ENCODE results near the gene PTPRF. TPM values are rescaled to one million over a fixed set of nuclear protein-coding genes. Genes with fewer than 3 reads are reported as not detected.
"Not testable (repeated sequence)": the region's sequence is repeated elsewhere in the genome, so short reads cannot be mapped to it uniquely, and the experiment has no call there.

PTPRF gene
- polyA plus RNA-seq, 3 donors = not detected

- 94% methylated on average over 4 of the region's 7 CpGs for WGBS (ENCODE audit: insufficient coverage)
These were observed 35.5 kb upstream of the PTPRF start for GRCh38 chr1:43495204-43495603.

GRCh38 chr1:43499898-43500297 is 30.8 kb upstream of the PTPRF start:
- Histone ChIP-seq H3K36me3 (replicated peaks in 1 of 2; ENCODE audit: control insufficient read depth in 1 of 2, insufficient read depth in 2 of 2, low read length in 2 of 2) (no peaks in the 10 kb centered on the region), H3K4me3 (replicated peaks in 1 of 3; ENCODE audit: low read depth in 2 of 3, low read length in 3 of 3) (no peak overlapping the region), H3K79me2 (ENCODE audit: insufficient read depth, low read length) (no peaks in the 10 kb centered on the region), H3K4me1 (ENCODE audit: control insufficient read depth in 1 of 2, insufficient read depth in 2 of 2, low read length in 2 of 2) (no peaks in the 10 kb centered on the region), H3K9ac (ENCODE audit: insufficient read depth, low read length, poor library complexity, severe bottlenecking) (no peak overlapping the region), H2AFZ (ENCODE audit: insufficient read depth, low read depth, low read length, poor library complexity, severe bottlenecking) (no peak overlapping the region), H4K20me1 (ENCODE audit: insufficient read depth, low read length) (no peaks in the 10 kb centered on the region), H3K27ac (ENCODE audit: low read depth in 1 of 2, low read length in 2 of 2) (no peak overlapping the region), H3K4me2 (replicated peaks; ENCODE audit: extremely low read depth, low read length, poor library complexity, severe bottlenecking) (no peak overlapping the region), H3K27me3 (ENCODE audit: control insufficient read depth in 2 of 2, insufficient read depth in 2 of 2, low read length in 2 of 2) (peaks cover 2% of the 10 kb centered on the region in 2 donors), H3K9me3 (replicated peaks in 1 of 2; ENCODE audit: control insufficient read depth in 1 of 2, insufficient read depth in 1 of 2, low read length in 2 of 2) (no peaks in the 10 kb centered on the region)
- H3K27me3 Mint-ChIP-seq (ENCODE audit: low read depth in 3 of 3) = peaks cover 4 to 6% (median 5%) of the 10 kb centered on the region in 3 donors
- H3K4me3 Mint-ChIP-seq = no peak overlapping the region
- no peak for DNase-seq
- H3K27ac Mint-ChIP-seq = no peak overlapping the region
- H3K36me3 Mint-ChIP-seq = no peaks in the 10 kb centered on the region
- intact Hi-C loops (cut with micrococcal nuclease) = no loop called here
- TF ChIP-seq, protein P1, sequence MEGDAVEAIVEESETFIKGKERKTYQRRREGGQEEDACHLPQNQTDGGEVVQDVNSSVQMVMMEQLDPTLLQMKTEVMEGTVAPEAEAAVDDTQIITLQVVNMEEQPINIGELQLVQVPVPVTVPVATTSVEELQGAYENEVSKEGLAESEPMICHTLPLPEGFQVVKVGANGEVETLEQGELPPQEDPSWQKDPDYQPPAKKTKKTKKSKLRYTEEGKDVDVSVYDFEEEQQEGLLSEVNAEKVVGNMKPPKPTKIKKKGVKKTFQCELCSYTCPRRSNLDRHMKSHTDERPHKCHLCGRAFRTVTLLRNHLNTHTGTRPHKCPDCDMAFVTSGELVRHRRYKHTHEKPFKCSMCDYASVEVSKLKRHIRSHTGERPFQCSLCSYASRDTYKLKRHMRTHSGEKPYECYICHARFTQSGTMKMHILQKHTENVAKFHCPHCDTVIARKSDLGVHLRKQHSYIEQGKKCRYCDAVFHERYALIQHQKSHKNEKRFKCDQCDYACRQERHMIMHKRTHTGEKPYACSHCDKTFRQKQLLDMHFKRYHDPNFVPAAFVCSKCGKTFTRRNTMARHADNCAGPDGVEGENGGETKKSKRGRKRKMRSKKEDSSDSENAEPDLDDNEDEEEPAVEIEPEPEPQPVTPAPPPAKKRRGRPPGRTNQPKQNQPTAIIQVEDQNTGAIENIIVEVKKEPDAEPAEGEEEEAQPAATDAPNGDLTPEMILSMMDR (IDR thresholded peaks at IDR 0.05) = no peak
- peaks cover 0 to 4% (median 0%) of the 10 kb centered on the region in 7 donors for H3K9me3 Mint-ChIP-seq
- no peaks in the 10 kb centered on the region for H3K4me1 Mint-ChIP-seq
- WGBS (ENCODE audit: insufficient coverage) = 94% methylated on average over 5 of the region's 6 CpGs

More at GRCh38 chr1:43495204-43495603, 35.5 kb upstream of the PTPRF start:
- no peak for DNase-seq
- Histone ChIP-seq H3K4me1 (ENCODE audit: control insufficient read depth in 1 of 2, insufficient read depth in 2 of 2, low read length in 2 of 2) (no peaks in the 10 kb centered on the region), H3K4me3 (replicated peaks in 1 of 3; ENCODE audit: low read depth in 2 of 3, low read length in 3 of 3) (no peak overlapping the region), H4K20me1 (ENCODE audit: insufficient read depth, low read length) (no peaks in the 10 kb centered on the region), H3K79me2 (ENCODE audit: insufficient read depth, low read length) (no peaks in the 10 kb centered on the region), H3K9ac (ENCODE audit: insufficient read depth, low read length, poor library complexity, severe bottlenecking) (no peak overlapping the region), H3K9me3 (replicated peaks in 1 of 2; ENCODE audit: control insufficient read depth in 1 of 2, insufficient read depth in 1 of 2, low read length in 2 of 2) (peaks cover 0 to 12% of the 10 kb centered on the region in 2 donors), H3K36me3 (replicated peaks in 1 of 2; ENCODE audit: control insufficient read depth in 1 of 2, insufficient read depth in 2 of 2, low read length in 2 of 2) (no peaks in the 10 kb centered on the region), H3K4me2 (replicated peaks; ENCODE audit: extremely low read depth, low read length, poor library complexity, severe bottlenecking) (no peak overlapping the region), H2AFZ (ENCODE audit: insufficient read depth, low read depth, low read length, poor library complexity, severe bottlenecking) (no peak overlapping the region), H3K27me3 (ENCODE audit: control insufficient read depth in 2 of 2, insufficient read depth in 2 of 2, low read length in 2 of 2) (peaks cover 2 to 3% of the 10 kb centered on the region in 2 donors), H3K27ac (ENCODE audit: low read depth in 1 of 2, low read length in 2 of 2) (no peak overlapping the region)
- no peak overlapping the region for H3K27ac Mint-ChIP-seq
- no peak overlapping the region for H3K4me3 Mint-ChIP-seq
- H3K36me3 Mint-ChIP-seq = no peaks in the 10 kb centered on the region
- peaks cover 4 to 18% (median 14%) of the 10 kb centered on the region in 7 donors for H3K9me3 Mint-ChIP-seq
- TF ChIP-seq, protein P1 (IDR thresholded peaks at IDR 0.05) = no peak
- no peaks in the 10 kb centered on the region for H3K4me1 Mint-ChIP-seq
- H3K27me3 Mint-ChIP-seq (ENCODE audit: low read depth in 3 of 3) = peaks cover 3 to 7% (median 5%) of the 10 kb centered on the region in 3 donors
- intact Hi-C loops (cut with micrococcal nuclease) = no loop called here

GRCh38 chr1:43501806-43502205 is 28.9 kb upstream of the PTPRF start:
- H3K4me1 Mint-ChIP-seq = not testable (repeated sequence)

More at GRCh38 chr1:43501806-43502205, 28.9 kb upstream of the PTPRF start:
- H3K4me1 ChIP-seq (ENCODE audit: control insufficient read depth in 1 of 2, insufficient read depth in 2 of 2, low read length in 2 of 2); H3K27ac ChIP-seq (ENCODE audit: low read depth in 1 of 2, low read length in 2 of 2); H3K79me2 ChIP-seq (ENCODE audit: insufficient read depth, low read length); H4K20me1 ChIP-seq (ENCODE audit: insufficient read depth, low read length); H3K27me3 ChIP-seq (ENCODE audit: control insufficient read depth in 2 of 2, insufficient read depth in 2 of 2, low read length in 2 of 2); H3K36me3 Mint-ChIP-seq; H3K9me3 Mint-ChIP-seq; H3K27me3 Mint-ChIP-seq (ENCODE audit: low read depth in 3 of 3); H3K36me3 ChIP-seq (replicated peaks in 1 of 2; ENCODE audit: control insufficient read depth in 1 of 2, insufficient read depth in 2 of 2, low read length in 2 of 2); H2AFZ ChIP-seq (ENCODE audit: insufficient read depth, low read depth, low read length, poor library complexity, severe bottlenecking); H3K4me3 Mint-ChIP-seq; H3K9me3 ChIP-seq (replicated peaks in 1 of 2; ENCODE audit: control insufficient read depth in 1 of 2, insufficient read depth in 1 of 2, low read length in 2 of 2); DNase-seq; H3K4me2 ChIP-seq (replicated peaks; ENCODE audit: extremely low read depth, low read length, poor library complexity, severe bottlenecking); H3K27ac Mint-ChIP-seq; intact Hi-C loops (cut with micrococcal nuclease); H3K9ac ChIP-seq (ENCODE audit: insufficient read depth, low read length, poor library complexity, severe bottlenecking); H3K4me3 ChIP-seq (replicated peaks in 1 of 3; ENCODE audit: low read depth in 2 of 3, low read length in 3 of 3): not testable (repeated sequence)
- whole genome bisulfite sequencing (ENCODE audit: insufficient coverage) = no CpG with 5 or more reads among the region's 33 CpGs
